HFF-Myc (cell line): Measurements from ENCODE around the gene THG1L.

ENCODE experiments used
- DNase-seq: peaks from one replicate; pipeline ENCODE4 v3.0.0-alpha.2; 2011; ENCODE audit warnings: low read depth; ENCODE audit errors: extremely low read depth
- H3K4me3 ChIP-seq: replicated peaks from 2 replicates; pipeline ENCODE4 v1.5.1; 2011; ENCODE audit warnings: low read depth, mild to moderate bottlenecking, control low read depth, low read length
- CTCF ChIP-seq: IDR thresholded peaks from 2 replicates; pipeline ENCODE4 v1.5.1; 2012; ENCODE audit warnings: mild to moderate bottlenecking, low read depth, low read length, control low read depth; ENCODE audit errors: missing control alignments

The THG1L gene

GRCh38 chr5:157779221-157779620, 48.0 kb downstream of the THG1L start:
- no peak for DNase-seq
- no peak overlapping the region for H3K4me3 ChIP-seq
- TF ChIP-seq CTCF = no peak

GRCh38 chr5:157785801-157786200, 54.6 kb downstream of the THG1L start:
- no peak for DNase-seq
- H3K4me3 ChIP-seq = no peak overlapping the region
- no peak for TF ChIP-seq CTCF
